AG10803 (cell line): Measurements from ENCODE around the gene CASP3.
A peak's percentile ranks its signal among the peaks of the same experiment; 100 is the strongest.

ENCODE experiments used
- DNase-seq: peaks from one replicate; pipeline ENCODE4 v3.0.0; 2010; ENCODE audit warnings: low read depth
- H3K4me3 ChIP-seq: 2 replicates; pipeline ENCODE4 v1.5.1; 2011; ENCODE audit warnings: mild to moderate bottlenecking, low read length, control low read depth
- TF ChIP-seq, protein P1 (sequence below): conservative IDR thresholded peaks from 2 replicates; pipeline ENCODE4 v1.5.1; 2011; ENCODE audit warnings: mild to moderate bottlenecking, low read length, control low read depth, inconsistent platforms

Gene CASP3

DNA sequence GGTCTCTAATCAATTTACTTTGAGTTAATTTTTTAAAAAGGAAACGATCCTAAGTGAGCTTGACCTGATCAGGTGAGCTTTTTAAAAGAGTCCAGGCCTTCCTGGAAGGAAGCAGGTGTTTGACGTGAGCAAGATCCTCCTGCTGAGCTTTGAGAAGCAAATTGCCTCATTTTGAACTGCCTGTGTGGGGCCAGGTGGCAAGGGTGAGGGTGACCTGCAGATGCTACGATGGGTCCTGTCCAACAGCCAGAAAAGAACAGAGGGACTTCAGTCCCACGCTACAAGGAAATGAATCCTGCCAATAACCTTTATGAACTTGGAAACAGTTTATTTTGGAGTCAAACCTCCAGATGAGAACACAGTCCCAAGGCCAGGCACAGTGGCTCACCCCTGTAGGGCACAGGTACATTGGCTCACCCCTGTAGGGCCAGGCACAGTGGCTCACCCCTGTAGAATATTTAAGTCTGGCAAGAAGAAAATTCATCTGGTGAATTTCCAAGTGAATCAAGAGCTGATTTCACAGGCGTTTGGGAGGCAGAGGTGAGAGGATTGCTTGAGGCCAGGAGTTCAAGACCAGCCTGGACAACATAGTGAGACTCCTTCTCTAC lies 58.1 kb downstream of the CASP3 start:
- no peak for DNase-seq
- no peak overlapping the region for H3K4me3 ChIP-seq
- TF ChIP-seq, protein P1, sequence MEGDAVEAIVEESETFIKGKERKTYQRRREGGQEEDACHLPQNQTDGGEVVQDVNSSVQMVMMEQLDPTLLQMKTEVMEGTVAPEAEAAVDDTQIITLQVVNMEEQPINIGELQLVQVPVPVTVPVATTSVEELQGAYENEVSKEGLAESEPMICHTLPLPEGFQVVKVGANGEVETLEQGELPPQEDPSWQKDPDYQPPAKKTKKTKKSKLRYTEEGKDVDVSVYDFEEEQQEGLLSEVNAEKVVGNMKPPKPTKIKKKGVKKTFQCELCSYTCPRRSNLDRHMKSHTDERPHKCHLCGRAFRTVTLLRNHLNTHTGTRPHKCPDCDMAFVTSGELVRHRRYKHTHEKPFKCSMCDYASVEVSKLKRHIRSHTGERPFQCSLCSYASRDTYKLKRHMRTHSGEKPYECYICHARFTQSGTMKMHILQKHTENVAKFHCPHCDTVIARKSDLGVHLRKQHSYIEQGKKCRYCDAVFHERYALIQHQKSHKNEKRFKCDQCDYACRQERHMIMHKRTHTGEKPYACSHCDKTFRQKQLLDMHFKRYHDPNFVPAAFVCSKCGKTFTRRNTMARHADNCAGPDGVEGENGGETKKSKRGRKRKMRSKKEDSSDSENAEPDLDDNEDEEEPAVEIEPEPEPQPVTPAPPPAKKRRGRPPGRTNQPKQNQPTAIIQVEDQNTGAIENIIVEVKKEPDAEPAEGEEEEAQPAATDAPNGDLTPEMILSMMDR = no peak

DNA sequence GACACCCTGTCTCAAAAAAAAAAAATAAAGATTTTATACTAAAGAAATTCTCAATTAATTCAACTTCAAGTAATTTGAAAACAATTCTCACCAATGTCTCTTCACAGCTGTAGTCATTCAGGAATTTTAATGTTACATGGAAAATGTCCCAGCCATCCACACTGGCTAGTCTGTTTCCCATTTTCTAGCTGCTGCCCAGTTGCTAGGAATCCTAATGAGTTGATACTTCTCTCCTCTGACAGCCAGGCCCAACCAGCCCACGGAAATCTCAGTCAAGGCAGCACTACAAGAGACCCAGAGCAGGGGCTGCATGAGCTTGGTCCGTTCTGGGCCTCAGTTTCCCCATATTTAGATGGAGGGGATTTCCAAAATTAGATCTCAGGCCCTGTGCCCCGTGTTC lies 59.1 kb downstream of the CASP3 start:
- TF ChIP-seq, protein P1 = no peak
- no peak overlapping the region for H3K4me3 ChIP-seq
- peak; percentile 9 for DNase-seq

DNA sequence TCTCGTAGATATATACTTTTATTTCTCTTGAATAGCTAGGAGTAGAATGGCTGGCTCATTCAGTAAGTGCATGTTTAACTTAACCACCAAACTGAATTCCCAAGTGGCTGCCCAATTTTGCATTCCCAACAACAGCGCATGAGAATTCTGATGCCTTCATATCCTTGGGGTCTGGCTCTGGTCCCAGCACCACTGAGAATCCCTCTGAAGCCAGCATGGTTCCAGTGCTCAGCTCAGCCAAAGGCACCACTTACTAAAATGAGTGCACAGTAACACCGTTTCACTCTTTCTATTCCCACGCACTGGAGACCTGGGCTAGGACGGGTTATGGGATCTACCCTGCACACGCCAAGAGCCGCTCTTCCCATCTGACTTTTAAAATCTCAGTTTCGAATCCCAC lies 60.4 kb downstream of the CASP3 start:
- DNase-seq = peak; percentile 36
- TF ChIP-seq, protein P1 = no peak
- H3K4me3 ChIP-seq = no peak overlapping the region

DNA sequence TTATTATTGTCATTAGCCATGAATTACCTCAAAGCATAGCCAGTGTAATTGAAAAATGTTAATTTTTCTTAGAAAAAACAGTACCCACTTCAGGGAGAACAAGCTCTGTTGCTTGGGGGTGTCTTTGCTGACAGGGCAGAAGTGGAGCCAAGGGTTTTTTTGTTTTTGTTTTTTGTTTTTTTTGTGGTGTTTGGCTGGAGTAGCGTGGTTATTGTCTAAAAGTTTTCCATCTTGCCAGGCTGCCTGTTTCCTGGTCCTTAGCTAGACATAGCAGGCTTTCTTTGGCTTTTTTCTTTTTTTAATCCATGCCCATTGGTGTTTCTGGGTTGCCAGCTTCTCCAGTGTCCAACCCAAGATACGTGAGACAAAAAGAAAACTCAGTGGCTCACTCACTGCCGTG lies 61.5 kb downstream of the CASP3 start:
- TF ChIP-seq, protein P1 = no peak
- no peak overlapping the region for H3K4me3 ChIP-seq
- DNase-seq = no peak

DNA sequence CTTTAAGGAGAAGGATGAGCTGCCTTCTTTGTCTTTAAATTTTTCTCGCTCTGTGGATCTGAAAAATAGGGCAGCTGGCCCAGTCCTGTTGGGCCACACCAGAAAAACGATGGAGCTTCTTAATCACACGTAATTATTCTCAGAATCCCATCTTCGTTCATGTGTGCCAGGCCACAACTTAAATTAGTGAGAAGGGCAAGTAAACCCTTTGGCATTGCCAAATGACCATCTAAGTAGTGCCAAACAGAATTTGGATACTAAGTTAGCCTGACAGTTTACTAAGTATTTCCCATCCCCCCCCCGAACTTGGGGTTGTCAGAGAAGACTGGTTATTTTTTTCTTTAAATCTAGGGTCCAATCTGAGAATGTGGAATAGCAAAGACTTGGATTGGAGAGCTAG lies 62.0 kb downstream of the CASP3 start:
- TF ChIP-seq, protein P1 = no peak
- DNase-seq = no peak
- H3K4me3 ChIP-seq = no peak overlapping the region

DNA sequence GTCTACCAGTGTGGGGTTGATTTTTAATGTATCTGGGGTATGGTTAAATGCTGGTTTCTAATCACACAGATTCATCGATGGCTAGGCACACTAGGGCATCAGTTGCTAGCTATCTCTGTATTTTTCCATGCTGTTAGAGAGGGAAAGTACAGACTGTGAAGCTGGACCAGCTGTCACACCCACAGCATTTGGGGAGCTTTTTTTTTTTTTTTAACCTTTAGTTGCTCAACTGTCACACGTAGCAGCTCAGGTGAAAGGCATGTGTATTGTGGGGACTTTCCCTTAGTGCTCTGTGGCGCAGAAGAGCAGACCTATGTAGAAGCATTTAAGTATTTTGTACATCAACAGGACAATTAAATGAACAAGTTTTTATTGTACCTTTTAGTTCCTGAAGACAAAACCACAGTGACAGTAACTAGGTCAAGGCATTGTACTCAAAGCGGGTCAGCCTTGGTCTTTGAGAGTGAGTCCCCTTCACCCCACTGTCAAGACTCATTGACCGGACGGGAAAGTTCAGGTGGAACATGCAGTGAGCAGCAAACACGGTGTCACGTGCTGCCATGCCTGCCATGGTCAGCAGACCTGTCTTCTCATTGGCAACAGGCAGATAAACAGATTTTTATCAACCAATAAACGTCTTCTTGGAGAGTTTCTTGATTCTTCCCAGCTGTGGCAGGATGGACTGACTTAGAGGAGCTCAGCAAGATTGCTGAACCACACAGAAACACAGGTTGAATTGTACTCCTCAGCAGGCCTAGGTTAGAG lies 65.3 kb downstream of the CASP3 start:
- TF ChIP-seq, protein P1 = no peak
- H3K4me3 ChIP-seq = no peak overlapping the region
- DNase-seq = no peak
